ENCODE measurements around the gene P4HB.

The P4HB gene

GRCh38 chr17:81869221-81870130 lies 9.1 kb upstream of the P4HB start:
- Mint-ChIP-seq H3K4me1 (peaks cover 24% of the 10 kb centered on the region), H3K4me3 (peak overlapping the region; percentile 83)

GRCh38 chr17:81868674-81869220 lies 8.4 kb upstream of the P4HB start:
- Mint-ChIP-seq H3K36me3 (ENCODE audit: insufficient read depth) (peaks cover 65% of the 10 kb centered on the region), H3K27me3 (no peaks in the 10 kb centered on the region), H3K4me1 (peaks cover 24% of the 10 kb centered on the region), H3K27ac (ENCODE audit: low read depth) (peak overlapping the region; percentile 92), H3K4me3 (peak overlapping the region; percentile 83), H3K9me3 (no peaks in the 10 kb centered on the region)
- ATAC-seq (replicated peaks; ENCODE audit: extremely low read depth, poor library complexity, severe bottlenecking) (no peak), DNase-seq (ENCODE audit: low spot score in 2 of 2) (no peak)

More at GRCh38 chr17:81869221-81870130, 9.1 kb upstream of the P4HB start:
- H3K36me3 Mint-ChIP-seq (ENCODE audit: insufficient read depth): peaks cover 63% of the 10 kb centered on the region
- ATAC-seq (replicated peaks; ENCODE audit: extremely low read depth, poor library complexity, severe bottlenecking) (no peak), DNase-seq (ENCODE audit: low spot score in 2 of 2) (no peak)
- no peaks in the 10 kb centered on the region for H3K9me3 Mint-ChIP-seq
- H3K27ac Mint-ChIP-seq (ENCODE audit: low read depth): peak overlapping the region; percentile 92
- H3K27me3 Mint-ChIP-seq: no peaks in the 10 kb centered on the region

GRCh38 chr17:81867991-81868673 lies 7.8 kb upstream of the P4HB start:
- DNase-seq (ENCODE audit: low spot score in 2 of 2) (no peak), ATAC-seq (replicated peaks; ENCODE audit: extremely low read depth, poor library complexity, severe bottlenecking) (no peak)
- peak overlapping the region; percentile 70 for H3K27ac Mint-ChIP-seq (ENCODE audit: low read depth)
- peak overlapping the region; percentile 62 for H3K4me3 Mint-ChIP-seq
- no peaks in the 10 kb centered on the region for H3K9me3 Mint-ChIP-seq
- peaks cover 24% of the 10 kb centered on the region for H3K4me1 Mint-ChIP-seq
- H3K27me3 Mint-ChIP-seq: no peaks in the 10 kb centered on the region
- H3K36me3 Mint-ChIP-seq (ENCODE audit: insufficient read depth): peaks cover 66% of the 10 kb centered on the region

- Mint-ChIP-seq H3K36me3 (ENCODE audit: insufficient read depth) (peaks cover 64% of the 10 kb centered on the region), H3K4me1 (peaks cover 30% of the 10 kb centered on the region), H3K9me3 (no peaks in the 10 kb centered on the region), H3K27ac (ENCODE audit: low read depth) (peak overlapping the region; percentile 70), H3K4me3 (peak overlapping the region; percentile 62), H3K27me3 (no peaks in the 10 kb centered on the region)
- DNase-seq (ENCODE audit: low spot score in 2 of 2): no peak
- ATAC-seq (replicated peaks; ENCODE audit: extremely low read depth, poor library complexity, severe bottlenecking): no peak
These were observed 7.0 kb upstream of the P4HB start for GRCh38 chr17:81867170-81867990.

DNA sequence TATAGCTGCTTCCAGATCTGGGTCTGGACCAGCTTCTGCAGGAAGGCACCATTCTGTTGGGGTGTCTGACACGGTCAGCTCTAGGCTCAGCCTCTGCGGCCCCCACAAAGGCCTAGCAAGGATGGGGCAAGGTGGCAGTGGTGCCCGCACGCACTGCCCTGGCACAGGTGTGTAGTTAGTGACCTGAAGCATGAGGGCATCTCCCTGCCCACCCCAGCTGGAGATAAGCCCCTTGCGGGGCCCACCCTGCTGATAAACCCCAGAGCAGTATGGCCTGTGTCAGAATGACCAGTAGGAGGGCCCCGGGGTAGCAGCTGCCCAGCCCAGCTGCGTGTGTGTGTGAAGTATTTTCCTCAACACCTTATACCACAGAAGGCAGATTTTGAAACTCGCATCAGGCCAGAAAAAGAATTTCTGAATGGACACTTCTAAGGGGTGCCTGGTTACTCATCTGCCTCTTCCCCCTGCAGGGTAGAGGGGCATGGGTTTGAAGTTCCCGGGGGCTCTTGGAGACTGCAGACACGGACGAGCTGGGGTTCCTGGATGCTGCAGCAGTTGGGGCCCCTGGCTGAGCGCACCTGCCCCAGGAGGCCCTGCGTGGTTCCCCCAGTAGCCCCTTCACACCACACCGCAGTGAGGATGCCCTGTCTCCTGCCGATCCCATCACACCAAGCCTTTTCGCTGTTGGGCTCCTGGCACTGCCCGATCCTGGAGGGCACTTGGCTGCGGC lies 6.3 kb upstream of the P4HB start:
- DNase-seq (ENCODE audit: low spot score in 2 of 2) (no peak), ATAC-seq (replicated peaks; ENCODE audit: extremely low read depth, poor library complexity, severe bottlenecking) (no peak)
- Mint-ChIP-seq H3K27ac (ENCODE audit: low read depth) (peak overlapping the region; percentile 73), H3K4me1 (peaks cover 30% of the 10 kb centered on the region), H3K9me3 (no peaks in the 10 kb centered on the region), H3K4me3 (peak overlapping the region; percentile 62), H3K27me3 (no peaks in the 10 kb centered on the region), H3K36me3 (ENCODE audit: insufficient read depth) (peaks cover 58% of the 10 kb centered on the region)

GRCh38 chr17:81865733-81866439 lies 5.6 kb upstream of the P4HB start:
- H3K27me3 Mint-ChIP-seq: no peaks in the 10 kb centered on the region
- no peaks in the 10 kb centered on the region for H3K9me3 Mint-ChIP-seq
- peak overlapping the region; percentile 62 for H3K4me3 Mint-ChIP-seq
- peaks cover 38% of the 10 kb centered on the region for H3K4me1 Mint-ChIP-seq
- ATAC-seq (replicated peaks; ENCODE audit: extremely low read depth, poor library complexity, severe bottlenecking): no peak
- no peak for DNase-seq (ENCODE audit: low spot score in 2 of 2)
- H3K36me3 Mint-ChIP-seq (ENCODE audit: insufficient read depth): peaks cover 59% of the 10 kb centered on the region
- H3K27ac Mint-ChIP-seq (ENCODE audit: low read depth): peak overlapping the region; percentile 73

GRCh38 chr17:81865358-81865732 lies 5.0 kb upstream of the P4HB start:
- Mint-ChIP-seq H3K36me3 (ENCODE audit: insufficient read depth) (peaks cover 61% of the 10 kb centered on the region), H3K4me1 (peaks cover 38% of the 10 kb centered on the region), H3K4me3 (peak overlapping the region; percentile 34), H3K9me3 (no peaks in the 10 kb centered on the region), H3K27ac (ENCODE audit: low read depth) (peak overlapping the region; percentile 73), H3K27me3 (no peaks in the 10 kb centered on the region)
- DNase-seq (ENCODE audit: low spot score in 2 of 2): no peak
- no peak for ATAC-seq (replicated peaks; ENCODE audit: extremely low read depth, poor library complexity, severe bottlenecking)

- peaks cover 34% of the 10 kb centered on the region for H3K4me1 Mint-ChIP-seq
- H3K27ac Mint-ChIP-seq (ENCODE audit: low read depth): peak overlapping the region; percentile 53
- ATAC-seq (replicated peaks; ENCODE audit: extremely low read depth, poor library complexity, severe bottlenecking) (no peak), DNase-seq (ENCODE audit: low spot score in 2 of 2) (no peak)
- H3K9me3 Mint-ChIP-seq: no peaks in the 10 kb centered on the region
- peaks cover 54% of the 10 kb centered on the region for H3K36me3 Mint-ChIP-seq (ENCODE audit: insufficient read depth)
- no peaks in the 10 kb centered on the region for H3K27me3 Mint-ChIP-seq
- H3K4me3 Mint-ChIP-seq: no peak overlapping the region
These were observed 3.8 kb upstream of the P4HB start for GRCh38 chr17:81863833-81864768.

DNA sequence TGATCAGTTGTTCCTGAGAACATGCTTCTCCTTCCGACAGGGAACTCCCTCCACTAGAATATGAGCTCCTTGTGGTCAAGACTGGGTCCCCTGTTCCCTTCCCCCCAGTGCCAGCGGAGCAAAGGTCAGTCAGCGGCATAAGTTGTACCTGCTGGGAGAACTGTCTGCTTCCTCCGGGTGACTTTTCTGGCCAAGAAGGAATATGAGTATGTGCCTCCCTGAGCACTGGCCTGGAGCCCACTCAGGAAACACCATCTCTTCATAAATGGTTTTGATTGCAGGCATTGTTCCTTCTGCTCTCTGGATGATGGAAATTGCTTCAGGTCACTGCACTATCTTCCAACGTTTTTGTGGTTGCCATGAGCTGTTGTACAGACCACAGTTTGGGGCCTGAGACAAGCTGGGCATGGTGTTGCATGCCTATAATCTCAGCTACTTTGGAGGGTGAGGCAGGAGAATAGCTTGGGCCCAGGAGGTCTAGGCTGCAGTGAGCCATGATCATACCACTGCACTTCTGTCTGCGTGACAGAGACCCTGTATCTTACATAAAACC lies 2.9 kb upstream of the P4HB start:
- no peaks in the 10 kb centered on the region for H3K27me3 Mint-ChIP-seq

DNA sequence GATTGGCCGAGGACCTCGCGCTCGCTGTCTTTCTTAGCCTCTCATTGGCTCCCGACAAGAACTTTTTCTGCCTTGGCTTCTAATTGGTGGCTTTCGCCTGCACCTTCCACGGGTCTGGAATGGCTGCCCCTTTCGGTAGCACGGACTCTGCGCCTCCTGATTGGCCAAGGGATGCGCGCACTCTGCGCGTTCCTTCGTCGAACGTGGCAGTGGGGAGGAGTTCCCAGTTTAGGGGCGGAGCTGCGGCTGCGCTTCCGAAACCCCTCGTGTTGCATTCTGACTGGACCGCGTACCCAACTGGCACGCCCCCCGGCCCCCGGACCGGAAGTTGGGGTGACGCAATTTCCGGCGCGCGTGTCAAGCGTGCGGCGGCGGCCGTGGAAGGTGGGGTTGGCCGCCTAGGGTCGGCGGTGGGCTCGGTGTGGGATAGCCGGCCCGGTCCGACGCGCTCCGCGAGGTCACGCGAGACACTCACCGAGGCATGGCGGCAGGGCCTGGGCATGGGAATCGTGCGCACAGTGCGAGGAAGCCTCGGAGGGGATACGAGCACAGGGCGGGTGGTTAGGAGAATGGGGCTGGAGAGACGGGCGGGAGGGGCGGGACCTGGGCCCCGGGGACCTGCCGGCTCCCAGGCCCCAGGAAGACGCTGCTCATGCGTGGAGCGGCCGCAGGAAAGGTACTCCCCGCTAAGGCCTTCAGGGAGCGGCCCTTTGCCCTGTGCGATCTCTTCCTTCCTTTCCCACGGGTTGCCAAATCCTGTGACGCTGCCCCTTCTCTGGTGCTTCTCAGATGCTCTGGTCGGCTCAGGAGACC lies 627 bp upstream of the P4HB start:
- ATAC-seq (replicated peaks; ENCODE audit: extremely low read depth, poor library complexity, severe bottlenecking) (peak; percentile 89), DNase-seq (ENCODE audit: low spot score in 2 of 2) (peak; percentile 99)
- peak overlapping the region; percentile 93 for H3K27ac Mint-ChIP-seq (ENCODE audit: low read depth)
- H3K4me1 Mint-ChIP-seq: peaks cover 23% of the 10 kb centered on the region
- H3K9me3 Mint-ChIP-seq: no peaks in the 10 kb centered on the region
- peak overlapping the region; percentile 87 for H3K4me3 Mint-ChIP-seq
- H3K27me3 Mint-ChIP-seq: no peaks in the 10 kb centered on the region
- H3K36me3 Mint-ChIP-seq (ENCODE audit: insufficient read depth): peaks cover 44% of the 10 kb centered on the region

More for the DNA sequence above, 2.9 kb upstream of the P4HB start:
- H3K36me3 Mint-ChIP-seq (ENCODE audit: insufficient read depth): peaks cover 49% of the 10 kb centered on the region
- peak overlapping the region; percentile 63 for H3K27ac Mint-ChIP-seq (ENCODE audit: low read depth)
- peaks cover 32% of the 10 kb centered on the region for H3K4me1 Mint-ChIP-seq
- ATAC-seq (replicated peaks; ENCODE audit: extremely low read depth, poor library complexity, severe bottlenecking) (no peak), DNase-seq (ENCODE audit: low spot score in 2 of 2) (no peak)
- H3K4me3 Mint-ChIP-seq: peak overlapping the region; percentile 56
- no peaks in the 10 kb centered on the region for H3K9me3 Mint-ChIP-seq
